ENCODE data around the gene FRMD1.

DNA sequence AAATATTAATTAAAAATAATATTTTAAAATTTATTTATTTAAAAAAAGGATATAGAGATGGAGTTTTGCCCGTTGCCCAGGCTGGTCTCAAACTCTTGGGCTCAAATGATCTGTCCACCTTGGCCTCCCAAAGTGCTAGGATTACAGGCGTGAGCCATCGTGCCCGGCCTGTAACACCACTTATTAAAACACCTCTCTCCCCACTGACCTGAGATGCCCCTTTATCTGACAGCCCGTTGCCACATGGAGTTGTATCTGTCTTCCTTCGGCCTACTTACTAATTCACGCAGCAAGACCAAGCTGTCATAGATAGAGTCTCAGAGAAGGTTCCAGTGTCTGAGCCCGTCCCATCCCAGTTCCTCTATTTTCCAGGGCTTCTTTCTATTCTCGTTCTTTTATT is 50.8 kb downstream of the FRMD1 start:
- no peak for TF ChIP-seq TCF12 (IDR thresholded peaks at IDR 0.05; ENCODE audit: low read depth)
- no peak for TF ChIP-seq MAX (IDR thresholded peaks at IDR 0.05)
- no peak for TF ChIP-seq EP300 (IDR thresholded peaks at IDR 0.05; ENCODE audit: borderline replicate concordance)
- no peak for TF ChIP-seq EGR1 (IDR thresholded peaks at IDR 0.05)
- TF ChIP-seq CEBPB (IDR thresholded peaks at IDR 0.05): no peak

Measured in Ishikawa (cell line).